Stimulated activated CD4-positive, alpha-beta T cell treated with anti-CD3 and anti-CD28 coated beads, Interleukin-12 subunit alpha, Interleukin-12 subunit beta, amount 100 ng/mL, for 48 hours (primary cell): Measurements from ENCODE around the gene RIN1.
A peak's percentile ranks its signal among the peaks of the same experiment; 100 is the strongest.

Experiments used
- DNase-seq, 3 donors: peaks; one replicate each; pipeline ENCODE4 v3.0.0-alpha.2; 2020; ENCODE audit warnings: low read depth in 2 of 3, low spot score in 1 of 3

The RIN1 gene

DNA sequence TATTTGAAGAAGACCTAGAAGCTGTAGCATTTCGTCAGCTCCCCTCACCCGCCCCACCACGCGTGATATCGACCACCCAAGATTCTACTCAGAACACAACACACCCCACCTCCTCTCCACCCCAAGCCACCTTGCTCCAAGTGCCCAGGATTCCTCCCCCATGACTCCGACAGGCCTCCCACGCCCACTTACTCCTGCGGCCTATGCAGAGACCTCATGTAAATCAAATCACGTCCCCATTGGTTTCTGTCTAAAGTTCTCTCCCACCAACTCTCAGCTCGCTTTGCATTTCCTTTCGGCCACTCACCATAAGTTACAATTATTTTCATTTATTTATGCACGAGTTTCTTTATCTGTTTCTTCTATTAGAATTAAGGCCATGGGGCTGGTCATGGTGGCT, 33.6 kb downstream of the RIN1 start:
- no peak for DNase-seq

- DNase-seq: no peak
Measured at GRCh38 chr11:66299186-66299585, 37.0 kb downstream of the RIN1 start.

DNA sequence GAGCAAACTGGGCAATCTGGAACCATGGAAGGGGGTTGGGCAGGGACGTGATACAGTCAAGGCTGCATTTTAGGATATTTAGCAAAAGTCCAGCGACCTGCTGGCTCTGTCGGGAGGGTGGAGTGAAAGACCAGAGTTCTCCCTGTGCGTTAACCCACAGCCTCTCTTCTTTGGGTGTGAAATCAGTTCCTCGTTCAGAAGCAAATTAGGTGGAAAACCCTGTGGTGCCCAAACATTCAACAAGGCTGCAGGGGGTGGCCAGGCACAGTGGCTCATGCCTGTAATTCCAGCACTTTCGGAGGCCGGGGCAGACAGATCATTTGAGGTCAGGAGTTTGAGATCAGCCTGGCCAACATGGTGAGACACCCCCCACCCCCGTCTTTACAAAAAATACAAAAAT, 38.6 kb downstream of the RIN1 start:
- no peak for DNase-seq

DNA sequence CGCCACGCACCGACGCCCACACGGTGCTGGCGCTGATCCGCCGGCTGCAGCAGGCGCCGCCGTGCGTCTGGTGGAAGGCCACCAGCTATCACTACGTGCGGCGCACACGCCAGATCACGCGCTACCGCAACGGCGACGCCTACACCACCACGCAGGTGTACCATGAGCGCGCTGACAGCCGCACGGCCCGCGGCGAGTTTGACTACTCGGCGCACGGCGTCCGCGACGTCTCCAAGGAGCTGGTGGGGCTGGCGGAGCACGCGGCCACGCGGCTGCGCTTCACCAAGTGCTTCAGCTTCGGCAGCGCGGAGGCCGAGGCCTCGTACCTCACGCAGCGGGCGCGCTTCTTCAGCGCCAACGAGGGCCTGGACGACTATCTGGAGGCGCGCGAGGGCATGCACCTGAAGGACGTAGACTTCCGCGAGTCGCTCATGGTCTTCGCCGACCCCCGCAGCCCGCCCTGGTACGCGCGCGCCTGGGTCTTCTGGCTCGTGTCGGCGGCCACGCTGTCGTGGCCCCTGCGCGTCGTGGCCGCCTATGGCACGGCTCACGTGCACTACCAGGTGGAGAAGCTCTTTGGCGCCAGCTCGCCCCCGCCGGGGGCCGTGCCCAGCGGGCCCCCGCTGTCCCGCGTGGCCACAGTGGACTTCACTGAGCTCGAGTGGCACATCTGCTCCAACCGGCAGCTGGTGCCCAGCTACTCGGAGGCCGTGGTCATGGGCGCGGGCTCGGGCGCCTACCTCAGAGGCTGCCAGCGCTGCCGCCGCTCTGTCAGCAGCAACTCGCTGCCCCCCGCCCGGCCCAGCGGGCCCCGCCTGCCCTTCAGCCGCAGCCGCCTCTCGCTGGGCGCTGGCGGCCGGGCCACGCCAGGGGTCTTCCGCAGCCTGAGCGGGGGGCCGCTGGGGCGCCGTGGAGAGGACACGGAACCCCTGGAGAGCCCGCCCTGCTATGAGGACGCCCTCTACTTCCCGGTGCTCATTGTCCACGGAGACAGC, 41.3 kb downstream of the RIN1 start:
- no peak for DNase-seq

- no peak for DNase-seq
Measured at GRCh38 chr11:66293777-66294625, 42.2 kb downstream of the RIN1 start.

DNA sequence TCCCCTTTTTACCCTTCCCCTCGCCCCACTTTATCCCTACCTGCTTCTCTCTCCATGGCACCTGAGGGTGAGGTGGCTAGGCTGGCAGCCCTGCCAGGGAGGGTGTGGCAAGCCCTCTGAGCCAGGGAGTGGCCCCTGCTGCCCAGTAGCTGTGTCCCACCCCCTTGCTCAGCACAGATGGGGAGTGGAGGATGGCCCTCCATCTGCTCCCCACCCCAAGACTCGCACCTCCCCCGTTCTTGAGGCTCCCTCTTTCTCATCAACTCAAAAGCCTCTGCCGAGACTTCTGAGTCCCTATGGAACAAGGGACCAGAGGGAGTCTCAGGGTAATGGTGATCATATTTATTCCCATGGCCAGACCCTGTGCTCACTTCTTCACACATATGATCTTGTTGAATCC, 42.9 kb downstream of the RIN1 start:
- no peak for DNase-seq

DNA sequence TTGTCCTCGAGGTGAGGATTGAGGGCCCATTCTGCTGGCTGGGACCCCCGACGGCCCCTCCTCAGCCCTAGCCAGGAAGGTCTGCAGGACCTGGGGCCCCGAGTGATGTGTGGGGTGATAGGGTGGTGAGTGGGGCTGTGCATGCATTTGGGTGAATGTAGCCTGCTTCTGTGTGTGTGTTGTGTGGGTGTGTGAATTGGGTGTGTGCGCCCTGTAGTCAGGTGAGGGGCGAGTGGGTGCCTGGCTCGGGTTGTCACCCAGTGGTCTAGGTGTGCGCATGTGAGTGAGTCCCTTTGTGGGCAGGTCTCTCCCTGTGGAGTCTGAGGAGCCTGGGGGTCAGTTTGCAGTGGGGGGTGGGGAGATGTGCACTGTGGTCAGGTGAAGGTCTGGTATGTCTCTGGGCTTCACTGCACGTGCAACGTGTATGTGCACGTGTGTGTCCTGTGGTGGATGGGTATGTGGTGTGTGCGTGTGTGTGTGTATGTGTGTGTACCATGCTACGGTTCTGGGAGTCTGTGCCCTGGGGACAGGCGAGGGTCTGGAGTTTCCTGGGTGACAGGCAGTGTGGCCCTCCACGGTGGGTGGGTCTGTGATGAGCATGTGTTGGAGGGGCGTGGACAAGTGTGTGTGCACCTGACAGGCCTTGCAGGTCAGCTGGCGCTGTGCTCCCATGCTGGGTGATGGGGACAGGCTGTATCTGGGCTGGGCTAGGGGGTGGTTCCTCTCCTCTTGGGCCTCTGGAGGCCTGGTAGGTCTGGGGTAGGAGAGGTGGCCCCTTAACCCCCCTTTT, 43.5 kb downstream of the RIN1 start:
- no peak for DNase-seq

DNA sequence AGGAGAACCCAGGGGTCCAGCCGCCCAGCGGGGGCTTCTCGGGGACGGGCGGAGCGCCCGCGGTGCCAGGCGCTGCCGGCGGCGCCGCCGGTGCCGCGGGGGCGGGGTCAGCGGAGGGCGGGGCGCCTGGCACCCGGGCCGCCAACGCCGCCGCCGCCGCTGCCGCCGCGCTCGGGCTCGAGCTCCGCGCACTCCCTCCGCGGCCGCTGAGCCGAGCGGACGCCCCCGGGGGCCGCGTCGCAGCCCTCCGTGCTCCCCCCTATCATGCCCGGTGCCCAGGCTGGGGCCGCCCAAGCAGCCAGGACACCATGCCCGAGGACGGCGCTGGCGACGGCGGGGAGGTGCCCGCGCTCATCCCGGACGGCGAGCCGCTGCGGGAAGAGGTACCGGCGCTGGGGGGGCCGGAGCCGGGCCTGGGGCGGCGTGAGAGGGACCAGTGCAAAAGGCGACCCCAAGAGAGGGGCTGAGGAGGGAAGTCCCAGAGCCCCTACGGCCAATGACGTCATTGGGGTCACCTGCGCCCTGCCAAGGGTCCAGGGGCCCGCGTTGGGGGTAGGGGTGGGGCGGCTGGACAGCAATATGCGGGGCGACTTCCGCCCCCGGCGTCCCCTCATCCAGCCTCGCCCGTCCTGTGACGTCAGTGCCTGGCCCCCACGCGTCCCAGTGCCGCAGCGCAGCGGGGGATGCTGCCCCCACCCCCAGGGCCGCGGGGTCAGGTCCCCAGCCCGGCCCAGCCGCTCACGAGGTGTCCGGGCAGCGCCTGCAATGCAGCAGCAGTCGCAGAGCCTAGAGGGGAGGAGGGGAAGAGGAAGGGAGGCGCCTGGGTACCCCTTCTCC, 44.3 kb downstream of the RIN1 start, which contains the start of gene TMEM151A:
Gene TMEM151A, plus strand, starts transcription at position 189 of the 837 bp plus-strand sequence. Its CDS starts 120 bp downstream, at position 309.
- DNase-seq: no peak

GRCh38 chr11:66291303-66291705, 44.9 kb downstream of the RIN1 start:
- no peak for DNase-seq

- no peak for DNase-seq
Measured at GRCh38 chr11:66290330-66290621, 46.0 kb downstream of the RIN1 start.

- peak; percentile 76 to 78 (median 76) for DNase-seq
Measured at GRCh38 chr11:66289548-66290329, 46.5 kb downstream of the RIN1 start.

DNA sequence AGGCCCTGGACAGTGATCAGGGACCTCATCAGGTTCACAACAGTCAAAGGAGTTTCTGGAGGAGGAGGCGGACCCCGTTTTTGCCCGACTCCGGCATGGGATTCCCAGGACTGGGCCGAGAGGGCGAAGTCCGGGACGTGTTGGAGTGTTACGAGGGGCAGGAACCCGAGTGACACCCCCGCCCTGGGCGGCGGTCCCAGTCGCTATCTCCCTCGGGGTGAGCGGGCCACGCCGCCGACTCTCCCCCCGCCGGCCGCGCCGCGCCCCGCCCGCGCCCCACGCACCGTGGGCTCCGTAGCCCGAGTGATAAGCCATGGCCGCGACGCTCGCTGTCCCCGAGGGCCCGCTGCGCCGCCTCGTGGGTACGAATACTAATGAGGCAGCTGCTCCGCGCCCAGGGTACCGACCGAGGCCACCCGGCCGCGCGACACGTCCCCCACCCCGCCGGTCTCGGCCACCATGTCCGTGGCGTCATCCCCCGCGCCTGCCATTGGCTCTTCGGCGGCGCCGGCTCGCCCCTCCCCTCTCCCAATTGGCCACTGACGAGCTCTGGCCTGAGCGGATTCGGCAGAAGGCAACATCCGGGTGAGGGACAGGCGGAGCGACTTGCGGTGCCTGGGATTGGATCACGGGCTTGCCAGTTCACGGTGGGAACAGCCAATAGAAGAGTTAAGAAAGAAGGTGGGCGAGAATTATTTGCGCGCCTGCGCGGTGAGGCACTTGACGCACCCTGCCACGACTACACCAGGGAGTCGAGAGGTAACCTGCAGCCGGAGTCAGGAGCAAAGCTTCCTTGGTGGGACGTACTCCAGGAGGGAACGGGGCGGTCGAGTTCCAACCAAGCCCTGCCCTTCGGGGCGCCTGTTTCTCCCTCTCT, 47.3 kb downstream of the RIN1 start, which contains the start of gene YIF1A:
Gene YIF1A, minus strand, starts transcription at position 473 of the 877 bp plus-strand sequence. Its CDS starts 158 bp downstream, at position 315.
- DNase-seq: peak; percentile 94 to 98 (median 98)

GRCh38 chr11:66287889-66288670, 48.2 kb downstream of the RIN1 start:
- DNase-seq: no peak

GRCh38 chr11:66287211-66287888, 48.9 kb downstream of the RIN1 start:
- no peak for DNase-seq

GRCh38 chr11:66286699-66287098, 49.5 kb downstream of the RIN1 start:
- no peak for DNase-seq

GRCh38 chr11:66285250-66285947, 50.8 kb downstream of the RIN1 start:
- no peak for DNase-seq
